Stimulated activated naive B cell treated with anti-CD40 and anti-IgM and Interleukin-4, amounts not matched to agents 10 μg/mL and 1 μg/mL and 100 μg/mL, for 72 hours (primary cell): ENCODE data around the gene GRIK5.
A peak's percentile ranks its signal among the peaks of the same experiment; 100 is the strongest.
"Not testable (repeated sequence)": the region's sequence is repeated elsewhere in the genome, so short reads cannot be mapped to it uniquely, and the experiment has no call there.

Experiments
- ATAC-seq, 2 donors: fragments of 150-1000 bp; cut with Tn5 transposase; replicated peaks; 2 replicates each; pipeline ENCODE4 v1.10.0; 2021; ENCODE audit warnings: moderate library complexity in 1 of 2
- DNase-seq: peaks from one replicate; pipeline ENCODE4 v3.0.0; 2021
- H3K27ac Mint-ChIP-seq: one replicate; pipeline ENCODE4 v1.8.0; 2022; ENCODE audit warnings: mild to moderate bottlenecking, mixed read lengths
- H3K27me3 Mint-ChIP-seq, 2 donors: one replicate each; pipeline ENCODE4 v1.8.0; 2022; ENCODE audit warnings: mixed read lengths in 2 of 2
- H3K36me3 Mint-ChIP-seq, 2 donors: one replicate each; pipeline ENCODE4 v1.8.0; 2022; ENCODE audit warnings: mixed read lengths in 2 of 2, mild to moderate bottlenecking in 1 of 2
- H3K4me1 Mint-ChIP-seq, 2 donors: one replicate each; pipeline ENCODE4 v1.8.0; 2022; ENCODE audit warnings: mixed read lengths in 2 of 2, mild to moderate bottlenecking in 1 of 2
- H3K4me3 Mint-ChIP-seq, 2 donors: one replicate each; pipeline ENCODE4 v1.8.0; 2022; ENCODE audit warnings: mild to moderate bottlenecking in 2 of 2, mixed read lengths in 2 of 2, moderate library complexity in 1 of 2
- H3K9me3 Mint-ChIP-seq, 2 donors: one replicate each; pipeline ENCODE4 v1.8.0; 2022; ENCODE audit warnings: mixed read lengths in 2 of 2, mild to moderate bottlenecking in 1 of 2

The GRIK5 gene

DNA sequence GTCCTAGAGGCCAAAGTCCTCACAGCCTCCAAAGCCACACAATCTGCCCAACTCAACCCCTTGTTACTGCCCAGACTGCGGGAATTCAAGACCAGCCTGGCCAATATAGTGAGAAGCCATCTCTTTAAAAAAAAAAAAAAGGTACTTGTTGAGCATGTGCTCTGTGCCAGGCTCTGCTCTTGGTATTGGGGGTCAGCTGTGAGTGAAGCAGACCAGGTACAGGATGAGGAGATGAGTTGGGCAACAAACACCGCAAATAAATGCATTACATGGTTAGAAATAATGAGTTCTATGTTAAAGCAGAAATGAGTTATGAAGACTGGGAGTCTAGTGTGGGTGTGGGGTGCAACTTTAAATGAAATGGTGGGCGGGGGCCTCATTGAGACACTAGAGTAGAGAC lies 9.9 kb downstream of the GRIK5 start:
- peaks cover 0 to 3% of the 10 kb centered on the region in 2 donors for H3K4me1 Mint-ChIP-seq
- H3K9me3 Mint-ChIP-seq, result no peaks in the 10 kb centered on the region
- H3K27ac Mint-ChIP-seq, result no peak overlapping the region

DNA sequence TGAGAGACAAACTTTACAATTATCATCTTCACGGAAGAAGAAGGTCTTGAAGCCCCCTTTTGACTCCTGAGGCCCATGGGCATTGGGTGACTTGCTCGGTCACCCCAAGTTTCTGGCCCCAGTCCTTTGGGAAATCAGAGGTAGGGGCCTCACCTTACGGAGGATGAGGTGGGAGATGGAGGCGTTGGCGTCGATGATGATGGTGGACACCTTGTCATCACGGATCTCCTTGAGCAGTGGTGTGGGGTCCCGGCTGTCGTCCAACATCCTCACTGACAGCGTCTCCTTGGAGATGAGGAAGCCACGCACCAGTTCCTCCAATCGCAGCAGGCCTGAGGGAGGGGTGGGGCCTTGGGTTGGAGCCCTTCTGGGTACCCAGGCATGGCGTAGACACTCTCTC lies 10.8 kb downstream of the GRIK5 start:
- no peaks in the 10 kb centered on the region for H3K9me3 Mint-ChIP-seq

More for the DNA sequence above, 9.9 kb downstream of the GRIK5 start:
- DNase-seq, result no peak
- no peak for ATAC-seq
- H3K4me3 Mint-ChIP-seq, result no peak overlapping the region
- no peaks in the 10 kb centered on the region for H3K36me3 Mint-ChIP-seq
- peaks cover 0 to 13% of the 10 kb centered on the region in 2 donors for H3K27me3 Mint-ChIP-seq

DNA sequence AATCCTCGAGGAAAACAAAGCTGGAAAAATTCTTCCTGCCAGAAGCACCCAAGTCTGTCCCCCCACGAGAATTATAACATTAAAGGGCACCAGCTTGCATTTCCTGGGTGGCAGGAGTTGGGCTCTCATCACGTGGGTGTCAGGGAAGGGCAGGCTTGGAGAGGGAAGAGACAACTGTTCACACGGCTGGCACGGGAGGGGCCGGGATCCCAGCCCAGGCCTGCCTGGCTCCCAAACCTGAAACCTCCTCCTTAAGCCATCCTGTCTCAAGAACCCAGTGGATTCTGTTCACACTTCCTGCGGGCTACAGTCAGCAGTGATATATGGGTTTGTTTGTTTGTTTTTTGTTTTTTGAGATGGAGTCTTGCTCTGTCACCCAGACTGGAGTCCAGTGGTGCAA lies 12.2 kb downstream of the GRIK5 start:
- DNase-seq (no peak), ATAC-seq (no peak)
- Mint-ChIP-seq H3K4me1 (peaks cover 0 to 3% of the 10 kb centered on the region in 2 donors), H3K9me3 (no peaks in the 10 kb centered on the region), H3K27me3 (peaks cover 0 to 8% of the 10 kb centered on the region in 2 donors), H3K36me3 (no peaks in the 10 kb centered on the region), H3K27ac (no peak overlapping the region), H3K4me3 (no peak overlapping the region)

More for the DNA sequence above, 10.8 kb downstream of the GRIK5 start:
- DNase-seq (no peak), ATAC-seq (no peak)
- no peaks in the 10 kb centered on the region for H3K36me3 Mint-ChIP-seq
- H3K27ac Mint-ChIP-seq, result no peak overlapping the region
- peaks cover 0 to 8% of the 10 kb centered on the region in 2 donors for H3K27me3 Mint-ChIP-seq
- H3K4me1 Mint-ChIP-seq, result peaks cover 0 to 3% of the 10 kb centered on the region in 2 donors
- H3K4me3 Mint-ChIP-seq, result no peak overlapping the region

DNA sequence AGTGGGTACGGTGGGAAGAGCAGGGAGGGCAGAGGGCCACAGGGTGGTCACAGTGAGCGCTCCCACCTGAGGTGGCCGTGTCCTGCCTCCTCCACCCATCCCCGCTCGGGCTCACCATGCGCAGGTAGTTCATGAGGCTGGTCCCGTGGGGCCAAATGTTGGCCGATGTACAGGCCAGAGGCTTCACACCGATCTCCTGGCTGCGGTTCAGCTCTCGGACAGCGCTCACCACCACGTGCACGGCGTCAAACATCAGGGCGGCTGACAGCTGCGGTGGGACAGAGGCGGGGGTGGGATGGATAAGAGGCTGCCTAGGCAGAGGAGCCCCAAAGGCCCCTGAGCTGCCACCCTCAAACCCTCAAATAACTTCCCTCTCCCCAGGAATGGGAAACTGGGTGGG lies 15.8 kb downstream of the GRIK5 start:
- Mint-ChIP-seq H3K9me3 (no peaks in the 10 kb centered on the region), H3K27ac (no peak overlapping the region), H3K4me3 (no peak overlapping the region), H3K36me3 (no peaks in the 10 kb centered on the region), H3K4me1 (peaks cover 2 to 3% of the 10 kb centered on the region in 2 donors), H3K27me3 (no peaks in the 10 kb centered on the region)
- DNase-seq (no peak), ATAC-seq (no peak)

DNA sequence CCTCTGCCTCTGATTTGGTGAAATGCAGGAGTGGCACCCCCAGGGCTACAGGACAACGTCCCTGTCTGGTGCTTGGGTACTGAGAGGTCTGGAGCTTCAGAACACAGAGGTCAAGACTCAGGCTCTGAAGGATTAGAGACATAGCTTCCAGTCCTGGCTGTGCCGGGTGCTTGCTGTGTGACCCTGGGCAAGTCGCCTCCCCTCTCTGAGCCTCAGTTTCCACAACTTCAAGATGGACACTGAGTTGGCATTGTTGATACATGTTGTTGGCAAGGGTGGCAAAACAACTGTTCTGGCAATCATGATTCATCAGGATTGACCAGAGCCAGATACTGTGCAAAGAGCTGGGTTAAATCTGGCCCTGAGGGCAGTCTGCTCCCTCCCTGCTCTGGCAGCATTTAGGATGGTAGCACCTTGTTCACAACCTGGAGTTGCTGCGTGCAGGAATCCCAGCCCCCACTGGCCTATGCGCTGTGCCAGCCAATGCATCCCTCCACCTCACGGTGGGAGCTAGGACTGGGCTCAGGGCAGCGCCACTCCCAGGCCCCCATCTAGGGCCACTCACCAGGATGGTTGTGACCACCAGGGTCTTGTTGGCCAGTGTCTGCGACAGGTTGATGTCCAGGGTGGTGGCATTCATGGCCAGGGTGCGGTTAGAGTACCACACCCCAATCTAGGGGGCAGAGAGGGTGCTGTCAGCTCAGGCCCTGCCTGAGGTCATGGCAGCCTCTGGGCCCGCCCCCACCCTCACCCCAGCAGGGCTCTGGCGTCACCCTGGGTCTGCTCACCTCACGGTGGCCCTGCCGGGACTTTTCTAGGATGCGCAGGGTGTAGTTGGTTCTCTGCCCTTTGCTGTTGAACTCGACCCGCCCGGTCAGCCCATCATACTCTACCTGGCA lies 16.7 kb downstream of the GRIK5 start:
- no peak overlapping the region for H3K4me3 Mint-ChIP-seq
- DNase-seq, result no peak
- H3K27ac Mint-ChIP-seq, result peak overlapping the region; percentile 53
- H3K36me3 Mint-ChIP-seq, result no peaks in the 10 kb centered on the region
- ATAC-seq, result no peak
- H3K4me1 Mint-ChIP-seq, result peaks cover 5 to 9% of the 10 kb centered on the region in 2 donors
- no peaks in the 10 kb centered on the region for H3K27me3 Mint-ChIP-seq
- H3K9me3 Mint-ChIP-seq, result no peaks in the 10 kb centered on the region

DNA sequence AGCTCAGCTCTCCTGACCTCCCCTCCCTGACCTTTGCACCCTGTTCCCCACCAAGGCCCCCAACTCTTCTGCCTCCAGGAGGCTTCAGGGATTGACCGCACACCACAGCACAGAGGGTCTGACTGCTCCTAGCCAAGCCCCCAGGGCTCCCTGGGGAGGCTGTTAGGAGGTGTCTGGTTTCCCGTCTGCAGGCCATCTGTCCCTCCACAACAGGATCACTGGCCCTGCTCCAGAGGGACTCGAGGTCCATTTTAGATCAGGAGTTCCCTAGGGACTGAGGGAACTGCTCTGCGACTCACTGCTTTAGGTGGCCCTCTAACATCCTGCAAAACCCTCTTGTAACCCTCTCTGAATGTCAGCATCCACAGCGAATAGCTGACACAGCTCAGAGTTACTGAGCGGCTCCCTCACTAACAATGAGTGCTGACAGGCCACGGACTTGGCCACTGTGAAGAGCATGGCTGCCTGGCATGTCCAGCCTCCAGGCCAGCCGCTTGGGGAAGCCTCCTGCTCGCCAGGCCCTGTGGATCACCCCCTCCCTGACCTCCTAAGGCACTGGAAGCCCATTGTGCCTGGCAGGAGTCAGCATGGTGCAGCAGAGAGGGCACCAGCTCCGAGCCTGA lies 17.7 kb downstream of the GRIK5 start:
- Mint-ChIP-seq H3K4me3 (no peak overlapping the region), H3K27me3 (no peaks in the 10 kb centered on the region), H3K36me3 (no peaks in the 10 kb centered on the region), H3K27ac (no peak overlapping the region), H3K9me3 (no peaks in the 10 kb centered on the region), H3K4me1 (peaks cover 5 to 9% of the 10 kb centered on the region in 2 donors)
- DNase-seq (no peak), ATAC-seq (no peak)

DNA sequence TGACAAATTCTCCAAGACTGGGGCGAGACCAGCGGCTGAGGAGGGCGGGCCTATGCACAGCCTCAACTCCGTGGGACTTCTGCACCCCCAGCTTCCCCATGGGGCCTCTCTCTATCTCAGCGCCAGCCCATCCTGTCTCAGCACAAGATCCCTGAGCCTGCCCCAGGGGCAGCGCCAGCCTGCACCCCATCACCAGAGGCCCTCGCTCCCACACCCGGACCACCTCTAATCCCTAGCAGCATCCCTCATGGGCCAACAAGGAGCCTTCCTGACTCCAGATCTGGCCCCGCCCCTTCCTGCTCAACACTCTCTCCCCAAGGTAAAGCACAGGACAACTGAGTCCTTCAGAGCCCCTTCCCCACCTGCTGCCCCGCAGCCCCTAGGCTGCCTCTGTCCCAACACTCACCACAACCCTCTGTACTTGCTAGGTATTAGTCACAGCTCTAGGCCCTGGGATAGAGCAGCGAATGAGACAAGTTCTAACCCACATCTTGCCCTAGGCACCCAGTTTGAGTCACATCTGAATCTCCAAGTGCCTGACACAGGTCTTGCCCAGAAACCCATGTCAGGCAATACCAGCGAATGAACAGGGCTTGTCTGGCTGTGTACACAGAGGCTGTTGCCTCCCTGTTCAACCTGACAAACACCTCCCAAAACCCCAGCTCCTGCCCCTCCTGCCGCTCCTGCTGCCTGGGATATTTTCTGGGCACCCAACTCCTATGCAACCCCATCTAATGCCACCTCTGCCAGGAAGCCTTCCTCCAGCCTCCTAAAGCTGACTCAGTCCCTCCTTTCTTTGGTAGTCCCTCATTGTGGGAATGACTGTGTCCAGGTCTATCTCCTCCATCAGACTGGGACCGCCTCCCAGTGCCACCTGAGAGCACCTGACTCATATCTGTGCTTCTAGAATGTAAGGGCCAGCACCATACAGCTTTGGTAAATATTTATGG lies 18.6 kb downstream of the GRIK5 start:
- DNase-seq (no peak), ATAC-seq (peak; percentile 63 to 83)
- H3K27ac Mint-ChIP-seq, result no peak overlapping the region
- no peaks in the 10 kb centered on the region for H3K27me3 Mint-ChIP-seq
- no peaks in the 10 kb centered on the region for H3K9me3 Mint-ChIP-seq
- no peaks in the 10 kb centered on the region for H3K36me3 Mint-ChIP-seq
- peaks cover 5 to 9% of the 10 kb centered on the region in 2 donors for H3K4me1 Mint-ChIP-seq
- no peak overlapping the region for H3K4me3 Mint-ChIP-seq

DNA sequence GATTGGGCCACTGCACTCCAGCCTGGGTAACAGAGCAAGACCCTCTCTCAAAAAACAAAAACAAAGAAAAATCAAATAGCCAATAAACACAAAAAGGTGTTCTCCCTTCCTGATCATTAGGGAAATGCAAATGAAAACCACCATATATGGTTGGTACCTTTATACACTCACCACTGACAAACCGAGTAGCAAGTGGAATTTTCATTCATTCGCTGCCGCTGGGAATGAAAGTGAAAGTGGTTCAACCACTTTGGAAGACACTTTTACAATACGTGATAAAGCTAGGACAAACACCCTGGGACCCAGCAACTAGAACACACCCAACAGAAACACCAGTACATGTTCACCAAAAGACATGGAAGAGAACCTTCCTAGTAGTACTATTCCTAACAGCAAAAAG lies 21.0 kb downstream of the GRIK5 start:
- Mint-ChIP-seq H3K4me3 (peak overlapping the region; percentile 33 to 51), H3K36me3 (no peaks in the 10 kb centered on the region), H3K27ac (peak overlapping the region; percentile 28), H3K9me3 (no peaks in the 10 kb centered on the region), H3K4me1 (peaks cover 5 to 9% of the 10 kb centered on the region in 2 donors), H3K27me3 (no peaks in the 10 kb centered on the region)
- peak in 1 of 2 donors; percentile 32 for ATAC-seq
- no peak for DNase-seq

DNA sequence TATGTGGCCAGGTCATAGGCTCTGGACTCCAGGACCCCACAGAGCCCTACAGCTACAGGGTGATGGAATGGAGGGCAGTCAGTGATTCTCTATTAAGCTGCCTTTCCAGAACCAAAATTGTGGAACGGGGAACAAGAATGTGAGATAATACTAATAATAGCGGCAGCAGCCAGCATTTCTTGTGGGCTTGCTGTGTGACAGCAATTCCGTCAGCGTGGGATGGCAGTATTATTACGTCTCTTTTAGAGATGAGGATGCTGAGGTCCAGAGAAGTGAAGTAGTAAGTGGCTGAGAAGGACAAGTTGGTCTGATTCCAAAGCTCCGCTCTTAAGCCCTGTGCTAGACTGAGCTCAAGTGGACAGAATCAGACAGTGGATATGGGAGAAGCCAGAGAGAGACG lies 24.4 kb downstream of the GRIK5 start:
- H3K36me3 Mint-ChIP-seq, result no peaks in the 10 kb centered on the region
- H3K4me1 Mint-ChIP-seq, result peaks cover 5 to 9% of the 10 kb centered on the region in 2 donors
- no peaks in the 10 kb centered on the region for H3K27me3 Mint-ChIP-seq
- H3K4me3 Mint-ChIP-seq, result no peak overlapping the region
- DNase-seq, result no peak
- H3K9me3 Mint-ChIP-seq, result no peaks in the 10 kb centered on the region
- no peak overlapping the region for H3K27ac Mint-ChIP-seq
- no peak for ATAC-seq

DNA sequence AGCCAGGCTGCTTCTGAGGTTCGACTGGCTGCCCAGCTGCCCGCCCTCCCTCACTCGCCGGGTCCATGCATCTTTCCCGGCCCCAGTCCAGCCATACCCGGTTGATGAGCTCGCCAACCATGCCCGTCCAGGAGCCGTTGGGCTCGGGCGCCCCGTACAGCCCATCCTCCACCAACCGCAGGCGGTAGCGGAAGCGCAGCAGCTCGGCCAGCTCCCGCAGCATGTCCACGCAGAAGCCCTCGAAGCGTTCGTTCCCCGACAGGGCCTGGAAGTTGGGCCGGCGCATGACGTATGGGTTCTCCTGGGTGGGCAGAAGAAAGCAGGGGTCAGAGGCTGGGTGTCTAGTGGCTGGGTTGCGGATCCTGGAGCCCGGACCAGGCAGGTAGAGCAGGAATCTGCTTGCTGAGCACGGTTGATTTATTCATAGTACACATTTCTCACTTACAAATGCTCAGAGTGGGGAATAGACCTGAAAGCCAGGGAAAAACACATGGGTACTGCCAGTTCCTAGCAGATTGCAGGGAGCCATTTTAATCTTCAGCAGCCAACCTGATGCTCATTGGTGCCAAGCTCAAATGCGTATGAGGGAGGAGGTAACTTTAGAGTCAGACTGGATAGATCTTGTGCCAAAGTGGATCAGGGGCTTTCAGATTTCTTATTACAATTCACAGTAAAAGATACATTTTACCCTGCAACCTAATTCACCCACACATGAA lies 27.4 kb downstream of the GRIK5 start:
- Mint-ChIP-seq H3K27ac (no peak overlapping the region), H3K4me3 (no peak overlapping the region), H3K9me3 (no peaks in the 10 kb centered on the region), H3K36me3 (no peaks in the 10 kb centered on the region), H3K27me3 (no peaks in the 10 kb centered on the region), H3K4me1 (no peaks in the 10 kb centered on the region)
- ATAC-seq, result no peak
- no peak for DNase-seq

DNA sequence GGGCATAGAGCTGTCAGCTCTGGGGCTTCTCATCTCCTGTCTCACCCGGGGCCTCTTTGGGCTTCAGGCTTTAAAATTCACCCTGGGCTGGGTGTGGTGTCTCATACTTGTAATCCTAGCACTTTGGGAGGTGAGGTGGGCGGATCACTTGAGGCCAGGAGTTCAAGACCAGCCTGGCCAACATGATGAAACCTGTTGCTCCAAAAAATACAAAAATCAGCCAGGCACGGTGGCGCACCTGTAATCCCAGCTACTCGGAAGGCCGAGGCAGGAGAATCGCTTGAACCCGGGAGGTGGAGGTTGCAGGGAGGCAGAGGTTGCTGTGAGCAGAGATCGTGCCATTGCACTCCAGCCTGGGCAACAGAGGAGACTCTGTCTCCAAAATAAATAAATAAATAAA lies 29.5 kb downstream of the GRIK5 start:
- not testable (repeated sequence) for H3K9me3 Mint-ChIP-seq, DNase-seq

DNA sequence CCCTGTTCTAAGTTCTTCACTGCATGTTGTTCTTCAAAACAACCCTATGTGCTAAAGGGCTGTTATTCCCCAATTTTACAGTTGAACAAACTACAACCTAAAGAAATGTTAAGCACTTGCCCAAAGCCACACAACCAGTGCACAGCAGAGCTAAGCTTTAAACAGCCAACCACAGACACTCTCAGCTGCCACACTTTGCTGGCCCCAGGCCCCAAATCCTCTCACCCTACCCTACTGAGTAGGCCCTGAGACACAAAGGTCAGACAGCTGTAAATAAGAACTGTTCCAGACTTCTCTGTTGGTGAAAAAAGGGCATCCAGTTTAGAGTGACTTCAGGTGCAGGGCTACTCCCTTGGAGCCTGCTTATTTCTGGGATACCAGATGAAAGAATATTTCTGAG lies 30.0 kb downstream of the GRIK5 start:
- Mint-ChIP-seq H3K9me3 (no peaks in the 10 kb centered on the region), H3K36me3 (no peaks in the 10 kb centered on the region), H3K27me3 (no peaks in the 10 kb centered on the region), H3K4me1 (peaks cover under 1% of the 10 kb centered on the region in 2 donors), H3K4me3 (no peak overlapping the region), H3K27ac (peak overlapping the region; percentile 10)
- ATAC-seq (peak in 1 of 2 donors; percentile 34), DNase-seq (no peak)

More for the DNA sequence above, 29.5 kb downstream of the GRIK5 start:
- H3K36me3 Mint-ChIP-seq, H3K4me1 Mint-ChIP-seq, ATAC-seq, H3K27me3 Mint-ChIP-seq, H3K27ac Mint-ChIP-seq, H3K4me3 Mint-ChIP-seq: not testable (repeated sequence)

DNA sequence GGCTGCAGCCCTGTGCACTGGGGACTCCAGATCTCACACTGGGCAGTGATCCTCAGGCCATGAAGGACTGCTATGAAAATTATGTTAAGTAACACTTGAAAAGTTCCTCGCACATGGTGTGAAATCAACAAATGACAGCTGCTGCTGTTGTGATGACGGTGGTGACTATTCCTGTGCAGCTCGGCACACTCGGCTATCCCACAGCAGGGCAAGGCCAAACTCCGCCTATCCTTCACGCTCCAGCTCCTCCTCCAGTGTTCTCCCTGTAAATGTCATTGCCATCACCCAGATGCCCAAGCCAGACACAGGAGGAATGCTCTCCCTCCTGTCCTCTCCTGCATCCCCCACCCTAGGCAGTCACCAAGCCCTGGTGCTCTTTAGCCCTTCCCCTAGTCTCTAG lies 31.3 kb downstream of the GRIK5 start:
- no peak for DNase-seq
- Mint-ChIP-seq H3K4me1 (peaks cover 7 to 9% of the 10 kb centered on the region in 2 donors), H3K27me3 (no peaks in the 10 kb centered on the region), H3K36me3 (no peaks in the 10 kb centered on the region), H3K27ac (no peak overlapping the region), H3K4me3 (no peak overlapping the region), H3K9me3 (no peaks in the 10 kb centered on the region)
- no peak for ATAC-seq

DNA sequence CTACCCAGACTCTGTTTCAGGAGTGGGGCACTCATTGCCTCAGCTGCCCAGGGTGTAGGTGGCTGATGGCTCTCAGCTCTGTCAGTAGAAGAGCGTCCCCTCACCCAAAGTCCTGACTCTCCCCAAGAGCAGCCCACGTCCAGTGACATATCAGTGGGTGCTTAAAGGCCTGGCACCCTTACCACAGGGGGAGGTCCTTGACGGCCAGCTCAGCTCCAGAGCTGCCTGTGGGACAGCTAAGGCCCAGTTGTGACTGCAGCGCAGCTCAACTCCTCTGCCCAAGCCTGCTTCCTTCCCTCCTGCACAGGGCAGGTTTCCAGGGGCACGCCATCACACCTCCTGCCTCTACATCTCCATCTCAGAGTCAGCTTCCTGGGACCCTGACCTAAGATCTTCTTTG lies 32.4 kb downstream of the GRIK5 start:
- no peaks in the 10 kb centered on the region for H3K36me3 Mint-ChIP-seq
- H3K9me3 Mint-ChIP-seq, result no peaks in the 10 kb centered on the region
- no peak for ATAC-seq

More for the DNA sequence above, 32.4 kb downstream of the GRIK5 start:
- Mint-ChIP-seq H3K27ac (no peak overlapping the region), H3K27me3 (no peaks in the 10 kb centered on the region), H3K4me1 (peaks cover 7 to 9% of the 10 kb centered on the region in 2 donors), H3K4me3 (no peak overlapping the region)
- DNase-seq, result no peak
